IPS DF 6.9 (cell line): Measurements from ENCODE around the gene PPEF2.
"Not testable (repeated sequence)": the region's sequence is repeated elsewhere in the genome, so short reads cannot be mapped to it uniquely, and the experiment has no call there.

ENCODE experiments used
- DNase-seq: peaks from one replicate; pipeline ENCODE4 v3.0.0-alpha.2; 2013; ENCODE audit warnings: low read depth, low spot score
- H3K27ac ChIP-seq: one replicate; pipeline ENCODE4 v1.5.1; 2013; ENCODE audit warnings: low read length, control low read depth
- H3K27me3 ChIP-seq: 2 replicates; pipeline ENCODE4 v1.6.1; 2013; ENCODE audit warnings: mild to moderate bottlenecking, low read length; ENCODE audit not compliant: control insufficient read depth, insufficient read depth
- H3K36me3 ChIP-seq: 2 replicates; pipeline ENCODE4 v1.6.1; 2013; ENCODE audit warnings: low read length; ENCODE audit not compliant: control insufficient read depth, insufficient read depth
- H3K4me1 ChIP-seq: 2 replicates; pipeline ENCODE4 v1.6.1; 2013; ENCODE audit warnings: low read length; ENCODE audit not compliant: control insufficient read depth, insufficient read depth
- H3K4me3 ChIP-seq: 2 replicates; pipeline ENCODE4 v1.5.1; 2013; ENCODE audit warnings: mild to moderate bottlenecking, low read length
- H3K9me3 ChIP-seq: 2 replicates; pipeline ENCODE4 v1.6.1; 2013; ENCODE audit warnings: low read length, inconsistent platforms; ENCODE audit not compliant: control insufficient read depth, insufficient read depth
- WGBS: extraction: QIAGEN DNeasy Blood & Tissue Kit; methylation state at CpG from one replicate; pipeline ENCODE4 v1.1.7; 2013; ENCODE audit warnings: mixed read lengths, missing lambda C conversion rate; ENCODE audit not compliant: insufficient read length, insufficient coverage; 5-methylcytosine and 5-hydroxymethylcytosine counted together

Gene PPEF2

DNA sequence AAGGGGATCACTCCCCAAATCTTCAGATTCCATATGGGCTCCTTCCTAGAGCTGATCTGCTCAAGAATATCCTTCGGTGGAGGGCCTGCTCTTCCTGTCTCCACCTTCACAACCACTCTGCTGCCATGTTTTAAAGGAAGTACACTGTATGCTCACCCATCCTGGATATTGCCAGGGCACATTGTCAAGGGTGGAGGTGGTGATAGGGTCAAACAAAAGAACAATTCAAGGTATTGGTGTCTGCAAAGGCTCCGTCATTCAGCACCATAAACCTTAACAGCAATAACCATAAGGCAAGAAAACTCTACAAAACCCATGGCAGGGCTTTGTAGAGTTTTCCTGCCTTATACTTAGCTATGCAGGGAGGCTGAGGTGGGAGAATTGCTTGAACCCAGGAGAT is 19.7 kb upstream of the PPEF2 start:
- no peak for DNase-seq
- Histone ChIP-seq H3K27me3 (no peaks in the 10 kb centered on the region), H3K27ac (no peak overlapping the region), H3K4me3 (no peak overlapping the region), H3K36me3 (peaks cover 3% of the 10 kb centered on the region; the same call in 1 of the 2 replicates), H3K4me1 (no peaks in the 10 kb centered on the region), H3K9me3 (no peaks in the 10 kb centered on the region)
- WGBS, result no CpG with 5 or more reads among the region's 2 CpGs

DNA sequence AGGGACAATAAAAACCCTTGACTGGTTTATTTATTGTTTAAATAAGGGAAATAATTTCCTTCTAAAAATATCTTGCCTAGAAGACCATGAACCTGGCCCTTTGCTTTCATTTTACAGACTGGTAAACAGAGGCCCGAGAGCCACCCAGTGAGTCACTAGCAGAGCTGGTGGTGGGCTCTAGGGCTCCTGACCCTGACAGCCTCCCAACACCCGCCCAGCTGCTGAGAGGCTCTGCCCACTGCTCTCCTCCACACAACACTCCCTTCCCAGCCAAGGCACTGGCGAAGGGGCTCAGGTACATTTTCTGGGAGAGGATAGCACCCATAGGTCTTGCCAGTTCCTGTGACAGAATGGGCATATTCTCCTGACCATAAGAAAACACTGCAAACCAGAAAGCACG is 18.1 kb upstream of the PPEF2 start:
- Histone ChIP-seq H3K4me1 (no peaks in the 10 kb centered on the region), H3K27me3 (no peaks in the 10 kb centered on the region), H3K4me3 (no peak overlapping the region), H3K36me3 (peaks cover 3% of the 10 kb centered on the region; the same call in 1 of the 2 replicates), H3K27ac (no peak overlapping the region), H3K9me3 (no peaks in the 10 kb centered on the region)
- DNase-seq, result no peak
- WGBS, result no CpG with 5 or more reads among the region's 4 CpGs

DNA sequence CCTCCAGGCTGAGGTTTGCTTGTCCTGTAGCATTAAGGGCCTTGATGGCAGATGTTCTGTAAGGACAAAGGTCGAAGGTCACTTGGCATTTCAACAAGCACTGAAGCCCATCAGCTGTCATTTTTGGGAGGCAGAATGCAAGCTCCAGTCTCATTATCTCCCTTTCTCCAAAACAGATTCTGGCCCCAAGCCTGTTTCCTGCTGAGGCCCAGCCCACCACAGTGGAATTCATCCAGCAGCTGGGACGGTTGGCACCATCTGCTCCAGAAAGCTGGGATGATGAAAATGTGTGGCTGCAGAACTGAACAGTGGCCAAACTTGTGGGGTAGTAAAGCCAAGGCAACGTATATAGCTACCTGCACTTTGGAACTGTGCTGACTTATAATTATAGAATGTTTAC is 17.7 kb upstream of the PPEF2 start:
- no peak overlapping the region for H3K27ac ChIP-seq
- no CpG with 5 or more reads among the region's 3 CpGs for WGBS
- DNase-seq, result no peak

DNA sequence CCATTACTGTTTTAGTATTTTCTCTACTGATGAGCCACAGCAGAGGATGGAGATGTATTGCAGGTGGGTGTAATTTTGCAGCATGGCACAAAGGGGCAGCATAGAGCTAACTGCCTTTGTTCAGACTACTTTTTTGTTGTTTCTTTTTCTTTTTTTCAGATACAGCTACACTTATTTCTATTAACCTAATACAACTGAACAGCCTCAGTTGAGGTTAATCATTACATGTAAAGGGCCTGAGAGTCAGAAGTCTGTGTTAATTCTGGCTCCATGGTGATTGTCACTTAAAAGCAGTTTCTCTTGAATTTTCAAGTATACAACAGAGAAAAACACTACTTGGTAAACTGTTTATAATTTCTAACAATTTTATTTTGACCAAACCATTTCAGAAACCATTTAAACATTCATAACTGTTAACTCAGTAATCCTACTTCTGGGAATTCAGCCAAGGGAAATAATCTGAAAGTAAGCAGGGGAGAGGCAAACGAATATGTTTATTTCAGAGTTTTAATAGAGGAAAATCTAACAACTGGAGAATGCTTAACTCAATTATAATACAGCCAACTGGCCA is 13.9 kb upstream of the PPEF2 start:
- Histone ChIP-seq H3K4me1 (no peaks in the 10 kb centered on the region), H3K27ac (no peak overlapping the region), H3K4me3 (no peak overlapping the region), H3K9me3 (no peaks in the 10 kb centered on the region; the same call in 1 of the 2 replicates), H3K27me3 (no peaks in the 10 kb centered on the region), H3K36me3 (peaks cover 3% of the 10 kb centered on the region; the same call in 1 of the 2 replicates)
- no peak for DNase-seq
- WGBS, result no CpG with 5 or more reads among the region's 1 CpG

More for the DNA sequence above, 17.7 kb upstream of the PPEF2 start:
- peaks cover 3% of the 10 kb centered on the region; the same call in 1 of the 2 replicates for H3K36me3 ChIP-seq
- H3K9me3 ChIP-seq, result no peaks in the 10 kb centered on the region
- no peaks in the 10 kb centered on the region for H3K4me1 ChIP-seq
- H3K27me3 ChIP-seq, result no peaks in the 10 kb centered on the region
- H3K4me3 ChIP-seq, result no peak overlapping the region

DNA sequence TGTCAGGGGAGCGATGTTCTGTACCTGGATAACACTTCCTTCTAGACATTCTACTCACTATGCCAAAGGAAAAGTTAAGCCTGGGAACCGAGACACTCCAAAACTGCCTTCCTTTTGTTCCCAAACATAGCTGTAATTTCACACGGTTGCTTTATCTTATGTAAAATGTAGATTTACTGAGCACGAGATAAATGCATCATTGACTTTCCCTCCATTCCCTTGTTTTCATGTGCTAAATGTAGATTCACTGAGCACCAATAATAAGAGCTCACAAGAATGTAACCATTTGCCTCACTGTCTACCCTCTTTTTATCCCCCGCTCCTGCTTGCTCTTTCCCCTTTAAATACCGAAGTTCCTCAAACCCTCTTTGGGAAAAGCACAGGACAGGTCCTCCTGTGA is 10.7 kb upstream of the PPEF2 start:
- WGBS, result no CpG with 5 or more reads among the region's 6 CpGs
- DNase-seq, result no peak
- H3K36me3 ChIP-seq, result no peaks in the 10 kb centered on the region
- H3K4me1 ChIP-seq, result no peaks in the 10 kb centered on the region
- no peak overlapping the region for H3K4me3 ChIP-seq
- H3K27ac ChIP-seq, result no peak overlapping the region
- H3K27me3 ChIP-seq, result no peaks in the 10 kb centered on the region
- H3K9me3 ChIP-seq, result peaks cover 2% of the 10 kb centered on the region

DNA sequence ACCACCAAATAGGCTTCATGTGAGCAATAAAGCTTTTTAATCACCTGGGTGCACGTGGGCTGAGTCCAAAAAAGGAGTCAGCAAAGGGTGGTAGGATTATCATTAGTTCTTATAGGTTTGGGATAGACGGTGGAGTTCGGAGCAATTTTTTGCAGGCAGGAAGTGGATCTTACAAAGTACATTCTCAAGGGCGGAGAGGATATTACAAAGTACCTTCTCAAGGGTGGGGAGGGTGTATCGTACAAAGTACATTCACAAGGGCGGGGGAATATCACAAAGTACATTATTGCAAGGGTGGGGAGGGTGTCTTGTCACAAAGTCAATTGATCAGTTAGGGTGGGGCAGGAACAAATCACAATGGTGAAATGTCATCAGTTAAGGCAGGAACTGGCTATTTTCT is 8.6 kb upstream of the PPEF2 start:
- WGBS, result no CpG with 5 or more reads among the region's 6 CpGs
- not testable (repeated sequence) for H3K27me3 ChIP-seq, H3K27ac ChIP-seq, H3K36me3 ChIP-seq, H3K4me3 ChIP-seq, H3K4me1 ChIP-seq, DNase-seq, H3K9me3 ChIP-seq

DNA sequence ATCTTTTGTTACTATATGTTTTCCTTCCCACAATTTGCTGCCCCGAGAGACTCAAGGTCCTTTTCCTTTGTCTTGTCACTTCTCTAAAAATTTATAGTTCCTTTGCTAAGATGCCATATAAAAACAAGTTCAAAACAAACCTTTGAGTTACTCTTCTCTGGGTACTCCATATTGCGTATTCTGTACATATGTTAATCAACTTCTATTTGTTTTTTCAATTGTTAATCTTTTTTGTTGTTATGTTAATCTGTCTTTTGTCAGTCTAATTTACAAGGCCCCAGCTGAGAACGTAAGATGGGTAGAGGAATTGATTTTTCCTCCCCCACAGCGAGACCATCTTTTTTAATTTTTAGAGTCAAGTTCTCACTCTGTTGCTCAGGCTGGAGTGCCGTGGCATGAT is 7.2 kb upstream of the PPEF2 start:
- peaks cover 2% of the 10 kb centered on the region for H3K9me3 ChIP-seq
- WGBS, result no CpG with 5 or more reads among the region's 5 CpGs
- H3K4me3 ChIP-seq, result no peak overlapping the region
- no peaks in the 10 kb centered on the region for H3K36me3 ChIP-seq
- DNase-seq, result no peak
- no peaks in the 10 kb centered on the region for H3K4me1 ChIP-seq
- H3K27me3 ChIP-seq, result no peaks in the 10 kb centered on the region
- H3K27ac ChIP-seq, result no peak overlapping the region

DNA sequence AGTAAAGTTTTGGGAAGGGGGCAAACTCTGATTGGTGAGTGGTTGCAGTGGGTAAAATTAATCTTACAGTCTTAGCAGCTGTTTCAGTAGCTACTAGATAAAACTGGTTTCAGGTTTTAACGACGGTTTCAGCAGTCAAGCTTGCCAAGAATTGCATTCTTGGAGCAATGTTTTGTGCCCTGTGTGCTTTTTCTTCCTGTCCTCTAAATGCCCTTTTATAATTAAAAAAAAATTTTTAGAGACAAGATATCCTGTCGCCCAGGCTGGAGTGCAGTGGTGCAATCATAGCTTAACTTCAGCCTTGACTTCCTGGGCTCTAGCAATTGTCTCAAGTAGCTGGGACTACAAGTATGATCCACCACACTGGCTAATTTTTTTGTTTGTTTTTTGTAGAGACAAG is 6.3 kb upstream of the PPEF2 start:
- WGBS, result no CpG with 5 or more reads among the region's 3 CpGs
- Histone ChIP-seq H3K4me3 (no peak overlapping the region), H3K27ac (no peak overlapping the region), H3K27me3 (no peaks in the 10 kb centered on the region), H3K9me3 (peaks cover 2% of the 10 kb centered on the region), H3K4me1 (no peaks in the 10 kb centered on the region), H3K36me3 (no peaks in the 10 kb centered on the region)
- DNase-seq, result no peak

DNA sequence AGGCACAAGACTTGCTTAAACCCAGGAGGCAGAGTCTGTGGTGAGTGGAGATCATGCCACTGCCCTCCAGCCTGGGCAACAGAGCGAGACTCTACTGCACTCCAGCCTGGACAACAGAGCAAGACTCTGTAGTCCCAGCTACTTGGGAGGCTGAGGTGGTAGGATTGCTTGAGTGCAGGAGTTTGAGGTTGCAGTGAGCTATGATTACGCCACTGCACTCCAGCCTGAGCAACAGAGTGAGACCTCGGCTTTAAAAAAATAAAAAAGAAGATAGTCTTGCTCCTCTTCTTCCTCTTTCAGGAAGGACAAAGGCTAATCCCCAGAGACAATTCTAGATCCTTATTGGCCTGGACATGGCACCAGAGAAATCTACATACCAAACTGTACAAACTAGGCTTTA is 5.7 kb upstream of the PPEF2 start:
- no peak overlapping the region for H3K27ac ChIP-seq
- no peaks in the 10 kb centered on the region for H3K36me3 ChIP-seq
- no CpG with 5 or more reads among the region's 3 CpGs for WGBS
- no peaks in the 10 kb centered on the region for H3K27me3 ChIP-seq
- DNase-seq, result no peak
- peaks cover 2% of the 10 kb centered on the region for H3K9me3 ChIP-seq
- no peaks in the 10 kb centered on the region for H3K4me1 ChIP-seq
- H3K4me3 ChIP-seq, result no peak overlapping the region

DNA sequence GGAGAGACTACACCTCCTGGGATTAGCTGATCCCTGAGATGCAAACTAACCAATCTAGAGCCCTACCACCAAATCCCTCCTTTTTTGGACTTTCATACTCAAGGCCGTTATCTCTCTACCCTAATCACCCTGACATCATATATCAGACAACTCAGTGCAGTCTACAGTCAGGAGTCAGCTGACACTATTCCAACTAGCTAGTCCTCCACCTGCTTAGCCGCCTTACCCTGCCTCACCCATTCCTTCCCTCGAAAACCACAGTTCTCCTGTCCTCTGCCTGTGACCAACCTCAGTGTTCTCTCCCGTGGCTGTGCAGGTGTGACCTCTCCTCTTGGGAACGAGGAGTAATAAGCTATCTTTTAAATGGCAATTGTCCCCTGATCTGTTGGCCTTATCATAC is 1.8 kb upstream of the PPEF2 start:
- H3K4me3 ChIP-seq, result no peak overlapping the region
- no peak overlapping the region for H3K27ac ChIP-seq

DNA sequence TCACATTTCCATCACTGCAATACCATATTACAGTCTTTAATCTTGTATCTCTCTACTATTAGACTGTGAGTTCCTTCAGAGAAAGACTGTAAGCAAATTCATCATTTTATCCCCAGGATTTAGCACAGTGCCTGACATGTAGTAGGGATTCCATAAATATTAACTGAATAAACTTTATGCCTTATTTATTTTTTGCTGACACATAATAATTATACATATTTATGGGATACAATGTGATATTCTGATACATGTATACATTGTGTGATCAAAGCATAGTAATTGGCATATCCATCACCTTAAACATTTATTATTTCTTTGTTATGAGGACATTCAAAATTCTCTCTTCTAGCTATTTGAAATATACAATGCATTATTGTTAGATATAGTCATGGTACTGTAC is 3.7 kb downstream of the PPEF2 start:
- Histone ChIP-seq H3K27ac (no peak overlapping the region), H3K4me1 (no peaks in the 10 kb centered on the region), H3K36me3 (no peaks in the 10 kb centered on the region), H3K4me3 (no peak overlapping the region), H3K9me3 (no peaks in the 10 kb centered on the region), H3K27me3 (no peaks in the 10 kb centered on the region)
- DNase-seq, result no peak

More for the DNA sequence above, 1.8 kb upstream of the PPEF2 start:
- H3K4me1 ChIP-seq, result no peaks in the 10 kb centered on the region
- WGBS, result no CpG with 5 or more reads among the region's 5 CpGs
- H3K9me3 ChIP-seq, result no peaks in the 10 kb centered on the region
- H3K36me3 ChIP-seq, result no peaks in the 10 kb centered on the region
- H3K27me3 ChIP-seq, result no peaks in the 10 kb centered on the region
- no peak for DNase-seq
